Osteoblast (primary cell): Measurements from ENCODE around the gene TACR1. TPM values are rescaled to one million over a fixed set of nuclear protein-coding genes. Genes with fewer than 3 reads are reported as not detected.

Experiments used
- DNase-seq: peaks from one replicate; pipeline ENCODE4 v3.0.0; 2011; ENCODE audit warnings: low spot score, mixed read lengths; ENCODE audit not compliant: insufficient read length; ENCODE audit errors: missing footprints
- H2AFZ ChIP-seq: 2 replicates; pipeline ENCODE4 v1.6.0; 2011; ENCODE audit warnings: mild to moderate bottlenecking, low read length
- H3K27ac ChIP-seq: 2 replicates; pipeline ENCODE4 v1.5.1; 2011; ENCODE audit warnings: mild to moderate bottlenecking, low read depth, low read length, moderate library complexity
- H3K27me3 ChIP-seq: 2 replicates; pipeline ENCODE4 v1.6.0; 2012; ENCODE audit warnings: mild to moderate bottlenecking, control low read depth, inconsistent platforms, low read length, moderate library complexity; ENCODE audit not compliant: insufficient read depth
- H3K36me3 ChIP-seq: 2 replicates; pipeline ENCODE4 v1.5.1; 2011; ENCODE audit warnings: mild to moderate bottlenecking, low read length, control low read depth, moderate library complexity; ENCODE audit not compliant: insufficient read depth
- H3K4me1 ChIP-seq: 2 replicates; pipeline ENCODE4 v1.5.1; 2011; ENCODE audit warnings: mild to moderate bottlenecking, low read length, control low read depth, moderate library complexity; ENCODE audit not compliant: insufficient read depth
- H3K4me2 ChIP-seq: 2 replicates; pipeline ENCODE4 v1.6.0; 2011; ENCODE audit warnings: mild to moderate bottlenecking, low read length; ENCODE audit not compliant: insufficient read depth
- H3K4me3 ChIP-seq: fragments of 200-600 bp; sonication (generic); 3 replicates; pipeline ENCODE4 v1.5.1; 2012; ENCODE audit warnings: mild to moderate bottlenecking, low read length, inconsistent platforms; ENCODE audit not compliant: insufficient read depth
- H3K79me2 ChIP-seq: 2 replicates; pipeline ENCODE4 v1.6.0; 2012; ENCODE audit warnings: mild to moderate bottlenecking, low read length, control low read depth, inconsistent platforms; ENCODE audit not compliant: insufficient read depth
- H3K9me3 ChIP-seq: 2 replicates; pipeline ENCODE4 v1.5.1; 2011; ENCODE audit warnings: low read depth, low read length, control low read depth
- H4K20me1 ChIP-seq: 2 replicates; pipeline ENCODE4 v1.6.0; 2012; ENCODE audit warnings: mild to moderate bottlenecking, low read length, control low read depth; ENCODE audit not compliant: insufficient read depth
- total RNA-seq: library from RNA; depleted of rRNA; stranded (reverse); fragments of >200 nt; gene quantifications from 2 replicates; pipeline ENCODE4 v1.2.3, GENCODE V29; 2012
- TF ChIP-seq, protein P1 (sequence below): IDR thresholded peaks from 2 replicates; pipeline ENCODE4 v1.5.1; 2011; ENCODE audit warnings: mild to moderate bottlenecking, low read depth, low read length, moderate library complexity; ENCODE audit errors: extremely low read depth

TACR1 gene
- total RNA-seq, 1 donor: under 0.01 TPM

- Histone ChIP-seq H4K20me1 (no peaks in the 10 kb centered on the region), H3K4me3 (no peak overlapping the region), H3K27ac (no peak overlapping the region), H2AFZ (peak overlapping the region; percentile 46), H3K27me3 (no peaks in the 10 kb centered on the region), H3K9me3 (no peaks in the 10 kb centered on the region), H3K36me3 (no peaks in the 10 kb centered on the region), H3K4me2 (peak overlapping the region; percentile 34), H3K79me2 (no peaks in the 10 kb centered on the region), H3K4me1 (peaks cover 8% of the 10 kb centered on the region)
- TF ChIP-seq, protein P1, sequence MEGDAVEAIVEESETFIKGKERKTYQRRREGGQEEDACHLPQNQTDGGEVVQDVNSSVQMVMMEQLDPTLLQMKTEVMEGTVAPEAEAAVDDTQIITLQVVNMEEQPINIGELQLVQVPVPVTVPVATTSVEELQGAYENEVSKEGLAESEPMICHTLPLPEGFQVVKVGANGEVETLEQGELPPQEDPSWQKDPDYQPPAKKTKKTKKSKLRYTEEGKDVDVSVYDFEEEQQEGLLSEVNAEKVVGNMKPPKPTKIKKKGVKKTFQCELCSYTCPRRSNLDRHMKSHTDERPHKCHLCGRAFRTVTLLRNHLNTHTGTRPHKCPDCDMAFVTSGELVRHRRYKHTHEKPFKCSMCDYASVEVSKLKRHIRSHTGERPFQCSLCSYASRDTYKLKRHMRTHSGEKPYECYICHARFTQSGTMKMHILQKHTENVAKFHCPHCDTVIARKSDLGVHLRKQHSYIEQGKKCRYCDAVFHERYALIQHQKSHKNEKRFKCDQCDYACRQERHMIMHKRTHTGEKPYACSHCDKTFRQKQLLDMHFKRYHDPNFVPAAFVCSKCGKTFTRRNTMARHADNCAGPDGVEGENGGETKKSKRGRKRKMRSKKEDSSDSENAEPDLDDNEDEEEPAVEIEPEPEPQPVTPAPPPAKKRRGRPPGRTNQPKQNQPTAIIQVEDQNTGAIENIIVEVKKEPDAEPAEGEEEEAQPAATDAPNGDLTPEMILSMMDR: no peak
- DNase-seq: no peak
Observed at GRCh38 chr2:75012080-75012479, 187.2 kb downstream of the TACR1 start.

DNA sequence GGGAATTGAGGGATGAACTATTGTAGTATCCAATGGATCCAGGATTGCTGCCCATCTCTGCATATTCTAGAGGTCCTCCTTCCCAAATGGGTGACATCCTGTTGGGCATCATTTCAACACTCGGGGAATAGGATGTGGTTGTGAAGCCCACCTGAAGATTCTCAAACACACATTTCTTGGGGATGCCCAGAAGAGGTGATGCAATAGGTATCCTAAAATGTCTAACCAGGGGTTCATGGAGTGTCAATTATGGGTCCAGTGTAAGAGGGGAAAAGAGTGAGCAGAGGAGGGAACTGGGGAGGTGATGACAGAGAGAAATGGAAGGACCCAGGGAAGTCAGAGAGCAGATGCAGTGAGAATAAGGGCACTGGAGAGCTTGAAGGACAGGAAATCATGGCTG is 188.7 kb downstream of the TACR1 start:
- Histone ChIP-seq H3K4me1 (peaks cover 8% of the 10 kb centered on the region), H3K27ac (no peak overlapping the region), H3K36me3 (no peaks in the 10 kb centered on the region), H4K20me1 (no peaks in the 10 kb centered on the region), H3K27me3 (no peaks in the 10 kb centered on the region), H3K4me2 (no peak overlapping the region), H3K9me3 (no peaks in the 10 kb centered on the region), H3K79me2 (no peaks in the 10 kb centered on the region), H3K4me3 (no peak overlapping the region), H2AFZ (no peak overlapping the region)
- DNase-seq: no peak
- TF ChIP-seq, protein P1: no peak

- H2AFZ ChIP-seq: no peak overlapping the region
- DNase-seq: no peak
Observed at GRCh38 chr2:75007819-75008218, 191.5 kb downstream of the TACR1 start.

GRCh38 chr2:75007061-75007460 is 192.3 kb downstream of the TACR1 start:
- H3K4me2 ChIP-seq: no peak overlapping the region
- no peak for DNase-seq
- no peak overlapping the region for H3K27ac ChIP-seq
- TF ChIP-seq, protein P1: no peak
- H3K36me3 ChIP-seq: no peaks in the 10 kb centered on the region
- no peaks in the 10 kb centered on the region for H3K9me3 ChIP-seq
- no peaks in the 10 kb centered on the region for H4K20me1 ChIP-seq
- no peak overlapping the region for H3K4me3 ChIP-seq
- no peaks in the 10 kb centered on the region for H3K79me2 ChIP-seq
- H3K27me3 ChIP-seq: no peaks in the 10 kb centered on the region
- no peak overlapping the region for H2AFZ ChIP-seq
- peaks cover 3% of the 10 kb centered on the region for H3K4me1 ChIP-seq

More at GRCh38 chr2:75007819-75008218, 191.5 kb downstream of the TACR1 start:
- no peaks in the 10 kb centered on the region for H3K27me3 ChIP-seq
- no peaks in the 10 kb centered on the region for H3K79me2 ChIP-seq
- H3K36me3 ChIP-seq: no peaks in the 10 kb centered on the region
- no peak overlapping the region for H3K4me2 ChIP-seq
- TF ChIP-seq, protein P1: no peak
- H3K9me3 ChIP-seq: no peaks in the 10 kb centered on the region
- H3K4me3 ChIP-seq: no peak overlapping the region
- H4K20me1 ChIP-seq: no peaks in the 10 kb centered on the region
- H3K27ac ChIP-seq: no peak overlapping the region
- H3K4me1 ChIP-seq: peaks cover 8% of the 10 kb centered on the region
